Stimulated activated CD8-positive, alpha-beta memory T cell treated with anti-CD3 and anti-CD28 coated beads, Interleukin-12 subunit alpha, Interleukin-12 subunit beta, amount 100 ng/mL, for 24 hours (primary cell): Measurements from ENCODE around the gene LZTFL1.

Experiments used
- DNase-seq: peaks from one replicate; pipeline ENCODE4 v3.0.0-alpha.2; 2020; ENCODE audit errors: extremely low read depth

Gene LZTFL1

GRCh38 chr3:45785605-45786150 lies 56.2 kb downstream of the LZTFL1 start:
- DNase-seq: no peak

GRCh38 chr3:45783667-45784066 lies 58.3 kb downstream of the LZTFL1 start:
- no peak for DNase-seq

GRCh38 chr3:45782381-45782780 lies 59.5 kb downstream of the LZTFL1 start:
- DNase-seq: no peak

GRCh38 chr3:45781841-45782240 lies 60.1 kb downstream of the LZTFL1 start:
- no peak for DNase-seq

- DNase-seq: no peak
These were observed 60.6 kb downstream of the LZTFL1 start for GRCh38 chr3:45781271-45781670.

GRCh38 chr3:45779746-45780735 lies 61.9 kb downstream of the LZTFL1 start:
- DNase-seq: no peak

GRCh38 chr3:45778761-45779201 lies 63.1 kb downstream of the LZTFL1 start:
- DNase-seq: no peak

- no peak for DNase-seq
These were observed 64.1 kb downstream of the LZTFL1 start for GRCh38 chr3:45777746-45778386.

- no peak for DNase-seq
These were observed 64.7 kb downstream of the LZTFL1 start for GRCh38 chr3:45777111-45777745.

GRCh38 chr3:45776611-45777010 lies 65.3 kb downstream of the LZTFL1 start:
- no peak for DNase-seq

- DNase-seq: no peak
These were observed 65.7 kb downstream of the LZTFL1 start for GRCh38 chr3:45776301-45776595.

- DNase-seq: no peak
These were observed 66.2 kb downstream of the LZTFL1 start for GRCh38 chr3:45775571-45776300.

GRCh38 chr3:45774581-45775521 lies 67.1 kb downstream of the LZTFL1 start:
- no peak for DNase-seq

- no peak for DNase-seq
These were observed 68.0 kb downstream of the LZTFL1 start for GRCh38 chr3:45773714-45774449.
